ENCODE measurements around the gene B3GAT1. TPM values are rescaled to one million over a fixed set of nuclear protein-coding genes. Genes with fewer than 3 reads are reported as not detected.

Gene B3GAT1
- total and polyA plus RNA-seq, 2 experiments from 2014 or later = not detected

GRCh38 chr11:134377876-134378275, 34.2 kb downstream of the B3GAT1 start:
- H3K27ac ChIP-seq = no peak overlapping the region
- H3K4me2 ChIP-seq (ENCODE audit: unreplicated experiment) = no peak overlapping the region
- no peaks in the 10 kb centered on the region for H3F3A ChIP-seq (ENCODE audit: insufficient read depth)
- no peaks in the 10 kb centered on the region for H3K9me3 ChIP-seq (ENCODE audit: low read depth)
- H4K20me1 ChIP-seq (ENCODE audit: insufficient read depth) = no peaks in the 10 kb centered on the region
- no peak overlapping the region for H2AFZ ChIP-seq
- no peak for DNase-seq
- no peaks in the 10 kb centered on the region for H3K79me2 ChIP-seq (ENCODE audit: insufficient read depth)
- no peaks in the 10 kb centered on the region for H3K4me1 ChIP-seq (ENCODE audit: insufficient read depth)
- no peak overlapping the region for H3K9ac ChIP-seq
- no peak for TF ChIP-seq EZH2phosphoT487 (IDR thresholded peaks at IDR 0.05; ENCODE audit: insufficient read depth, low read depth)
- no peak for TF ChIP-seq EZH2 (IDR thresholded peaks at IDR 0.05; ENCODE audit: insufficient read depth, poor library complexity, severe bottlenecking)
- no peaks in the 10 kb centered on the region for H3K36me3 ChIP-seq (ENCODE audit: low read depth)
- no peaks in the 10 kb centered on the region for H3K9me2 ChIP-seq (ENCODE audit: insufficient read depth)
- in situ Hi-C loops (cut with MboI) = no loop called here
- no peak overlapping the region for H3K4me3 ChIP-seq
- H3K27me3 ChIP-seq (replicated peaks; ENCODE audit: insufficient read depth) = no peaks in the 10 kb centered on the region
- 40 to 43% methylated on average over 14 of the region's 14 CpGs for WGBS, 2 experiments (ENCODE audit: low coverage in 1 of 2, low lambda C conversion rate in 2 of 2, missing lambda C conversion rate in 2 of 2)

- DNase-seq = no peak
- H3K4me3 ChIP-seq = no peak overlapping the region
- in situ Hi-C loops (cut with MboI) = no loop called here
- WGBS, 2 experiments (ENCODE audit: low coverage in 1 of 2, low lambda C conversion rate in 2 of 2, missing lambda C conversion rate in 2 of 2) = 30 to 36% methylated on average over 17 to 18 of the region's 18 CpGs
- no peak overlapping the region for H2AFZ ChIP-seq
- TF ChIP-seq EZH2phosphoT487 (IDR thresholded peaks at IDR 0.05; ENCODE audit: insufficient read depth, low read depth) = no peak
- no peak for TF ChIP-seq EZH2 (IDR thresholded peaks at IDR 0.05; ENCODE audit: insufficient read depth, poor library complexity, severe bottlenecking)
- no peaks in the 10 kb centered on the region for H3K36me3 ChIP-seq (ENCODE audit: low read depth)
- H3K4me1 ChIP-seq (ENCODE audit: insufficient read depth) = no peaks in the 10 kb centered on the region
- H4K20me1 ChIP-seq (ENCODE audit: insufficient read depth) = no peaks in the 10 kb centered on the region
- H3K27me3 ChIP-seq (replicated peaks; ENCODE audit: insufficient read depth) = no peaks in the 10 kb centered on the region
- H3K9ac ChIP-seq = no peak overlapping the region
- no peak overlapping the region for H3K27ac ChIP-seq
- H3K79me2 ChIP-seq (ENCODE audit: insufficient read depth) = no peaks in the 10 kb centered on the region
- no peaks in the 10 kb centered on the region for H3F3A ChIP-seq (ENCODE audit: insufficient read depth)
- H3K9me3 ChIP-seq (ENCODE audit: low read depth) = no peaks in the 10 kb centered on the region
- no peaks in the 10 kb centered on the region for H3K9me2 ChIP-seq (ENCODE audit: insufficient read depth)
- H3K4me2 ChIP-seq (ENCODE audit: unreplicated experiment) = no peak overlapping the region
These were observed 35.7 kb downstream of the B3GAT1 start for GRCh38 chr11:134376150-134376921.

- Histone ChIP-seq H3K9ac (no peak overlapping the region), H3K27ac (no peak overlapping the region), H2AFZ (no peak overlapping the region), H3K4me3 (no peak overlapping the region), H3K4me1 (ENCODE audit: insufficient read depth) (no peaks in the 10 kb centered on the region), H3K9me3 (ENCODE audit: low read depth) (no peaks in the 10 kb centered on the region), H4K20me1 (ENCODE audit: insufficient read depth) (no peaks in the 10 kb centered on the region), H3K36me3 (ENCODE audit: low read depth) (no peaks in the 10 kb centered on the region), H3F3A (ENCODE audit: insufficient read depth) (no peaks in the 10 kb centered on the region), H3K9me2 (ENCODE audit: insufficient read depth) (no peaks in the 10 kb centered on the region), H3K79me2 (ENCODE audit: insufficient read depth) (no peaks in the 10 kb centered on the region), H3K27me3 (replicated peaks; ENCODE audit: insufficient read depth) (no peaks in the 10 kb centered on the region), H3K4me2 (ENCODE audit: unreplicated experiment) (no peak overlapping the region)
- in situ Hi-C loops (cut with MboI) = no loop called here
- DNase-seq = no peak
- WGBS, 2 experiments (ENCODE audit: low coverage in 1 of 2, low lambda C conversion rate in 2 of 2, missing lambda C conversion rate in 2 of 2) = 43 to 49% methylated on average over 16 of the region's 16 CpGs
- no peak for TF ChIP-seq EZH2phosphoT487 (IDR thresholded peaks at IDR 0.05; ENCODE audit: insufficient read depth, low read depth)
- TF ChIP-seq EZH2 (IDR thresholded peaks at IDR 0.05; ENCODE audit: insufficient read depth, poor library complexity, severe bottlenecking) = no peak
These were observed 37.0 kb downstream of the B3GAT1 start for GRCh38 chr11:134374891-134375550.

GRCh38 chr11:134374171-134374570, 37.9 kb downstream of the B3GAT1 start:
- H3K4me1 ChIP-seq (ENCODE audit: insufficient read depth) = no peaks in the 10 kb centered on the region
- H3F3A ChIP-seq (ENCODE audit: insufficient read depth) = no peaks in the 10 kb centered on the region
- no peaks in the 10 kb centered on the region for H3K27me3 ChIP-seq (replicated peaks; ENCODE audit: insufficient read depth)
- no peak overlapping the region for H3K4me2 ChIP-seq (ENCODE audit: unreplicated experiment)
- H3K27ac ChIP-seq = no peak overlapping the region
- no peak for DNase-seq
- no peaks in the 10 kb centered on the region for H3K9me3 ChIP-seq (ENCODE audit: low read depth)
- TF ChIP-seq EZH2phosphoT487 (IDR thresholded peaks at IDR 0.05; ENCODE audit: insufficient read depth, low read depth) (no peak), EZH2 (IDR thresholded peaks at IDR 0.05; ENCODE audit: insufficient read depth, poor library complexity, severe bottlenecking) (no peak)
- no peaks in the 10 kb centered on the region for H3K9me2 ChIP-seq (ENCODE audit: insufficient read depth)
- H3K4me3 ChIP-seq = no peak overlapping the region
- no peaks in the 10 kb centered on the region for H3K36me3 ChIP-seq (ENCODE audit: low read depth)
- no peaks in the 10 kb centered on the region for H3K79me2 ChIP-seq (ENCODE audit: insufficient read depth)
- in situ Hi-C loops (cut with MboI) = no loop called here
- no peaks in the 10 kb centered on the region for H4K20me1 ChIP-seq (ENCODE audit: insufficient read depth)
- H3K9ac ChIP-seq = no peak overlapping the region
- no peak overlapping the region for H2AFZ ChIP-seq
- 19 to 28% methylated on average over 9 of the region's 9 CpGs for WGBS, 2 experiments (ENCODE audit: low coverage in 1 of 2, low lambda C conversion rate in 2 of 2, missing lambda C conversion rate in 2 of 2)

All from GM23248 (cell line).